ENCODE data around the gene CAB39L. TPM values are rescaled to one million over a fixed set of nuclear protein-coding genes. Genes with fewer than 3 reads are reported as not detected.

The CAB39L gene
- total RNA-seq, 1 donor from 2014 or later = 7.7 TPM

GRCh38 chr13:49368688-49369087 lies 75.2 kb downstream of the CAB39L start:
- DNase-seq = no peak
- TF ChIP-seq CTCF (IDR thresholded peaks at IDR 0.05; ENCODE audit: partially characterized antibody, unreplicated experiment) = no peak
- H3K9me3 Mint-ChIP-seq (ENCODE audit: unreplicated experiment) = no peaks in the 10 kb centered on the region
- H3K27ac Mint-ChIP-seq (ENCODE audit: unreplicated experiment) = no peak overlapping the region
- H3K4me1 Mint-ChIP-seq (ENCODE audit: low read depth, unreplicated experiment) = no peaks in the 10 kb centered on the region
- no peaks in the 10 kb centered on the region for H3K27me3 Mint-ChIP-seq (ENCODE audit: unreplicated experiment)
- H3K4me3 Mint-ChIP-seq (ENCODE audit: unreplicated experiment) = no peak overlapping the region
- peaks cover 5% of the 10 kb centered on the region for H3K36me3 Mint-ChIP-seq (ENCODE audit: unreplicated experiment)

GRCh38 chr13:49367640-49368422 lies 76.0 kb downstream of the CAB39L start:
- H3K4me3 Mint-ChIP-seq (ENCODE audit: unreplicated experiment) = no peak overlapping the region
- no peaks in the 10 kb centered on the region for H3K9me3 Mint-ChIP-seq (ENCODE audit: unreplicated experiment)
- no peaks in the 10 kb centered on the region for H3K27me3 Mint-ChIP-seq (ENCODE audit: unreplicated experiment)
- no peak for TF ChIP-seq CTCF (IDR thresholded peaks at IDR 0.05; ENCODE audit: partially characterized antibody, unreplicated experiment)
- DNase-seq = no peak
- H3K4me1 Mint-ChIP-seq (ENCODE audit: low read depth, unreplicated experiment) = no peaks in the 10 kb centered on the region
- H3K27ac Mint-ChIP-seq (ENCODE audit: unreplicated experiment) = no peak overlapping the region
- peaks cover 6% of the 10 kb centered on the region for H3K36me3 Mint-ChIP-seq (ENCODE audit: unreplicated experiment)

- H3K4me1 Mint-ChIP-seq (ENCODE audit: low read depth, unreplicated experiment) = no peaks in the 10 kb centered on the region
- H3K36me3 Mint-ChIP-seq (ENCODE audit: unreplicated experiment) = peaks cover 6% of the 10 kb centered on the region
- TF ChIP-seq CTCF (IDR thresholded peaks at IDR 0.05; ENCODE audit: partially characterized antibody, unreplicated experiment) = no peak
- H3K27me3 Mint-ChIP-seq (ENCODE audit: unreplicated experiment) = no peaks in the 10 kb centered on the region
- no peak for DNase-seq
- no peak overlapping the region for H3K27ac Mint-ChIP-seq (ENCODE audit: unreplicated experiment)
- H3K9me3 Mint-ChIP-seq (ENCODE audit: unreplicated experiment) = no peaks in the 10 kb centered on the region
- H3K4me3 Mint-ChIP-seq (ENCODE audit: unreplicated experiment) = no peak overlapping the region
Observed at GRCh38 chr13:49366841-49367240, 77.0 kb downstream of the CAB39L start.

- H3K27ac Mint-ChIP-seq (ENCODE audit: unreplicated experiment) = no peak overlapping the region
- DNase-seq = no peak
- peaks cover 4% of the 10 kb centered on the region for H3K36me3 Mint-ChIP-seq (ENCODE audit: unreplicated experiment)
- no peaks in the 10 kb centered on the region for H3K27me3 Mint-ChIP-seq (ENCODE audit: unreplicated experiment)
- no peaks in the 10 kb centered on the region for H3K9me3 Mint-ChIP-seq (ENCODE audit: unreplicated experiment)
- no peak for TF ChIP-seq CTCF (IDR thresholded peaks at IDR 0.05; ENCODE audit: partially characterized antibody, unreplicated experiment)
- no peaks in the 10 kb centered on the region for H3K4me1 Mint-ChIP-seq (ENCODE audit: low read depth, unreplicated experiment)
- H3K4me3 Mint-ChIP-seq (ENCODE audit: unreplicated experiment) = no peak overlapping the region
Observed at GRCh38 chr13:49357694-49358093, 86.2 kb downstream of the CAB39L start.

GRCh38 chr13:49356223-49356622 lies 87.6 kb downstream of the CAB39L start:
- no peak for TF ChIP-seq CTCF (IDR thresholded peaks at IDR 0.05; ENCODE audit: partially characterized antibody, unreplicated experiment)
- Mint-ChIP-seq H3K27me3 (ENCODE audit: unreplicated experiment) (no peaks in the 10 kb centered on the region), H3K9me3 (ENCODE audit: unreplicated experiment) (no peaks in the 10 kb centered on the region), H3K27ac (ENCODE audit: unreplicated experiment) (no peak overlapping the region), H3K4me1 (ENCODE audit: low read depth, unreplicated experiment) (no peaks in the 10 kb centered on the region), H3K4me3 (ENCODE audit: unreplicated experiment) (no peak overlapping the region), H3K36me3 (ENCODE audit: unreplicated experiment) (peaks cover 4% of the 10 kb centered on the region)
- no peak for DNase-seq

All from glutamatergic neuron (in vitro differentiated cells).